ENCODE measurements around the gene NFIA.

The NFIA gene

DNA sequence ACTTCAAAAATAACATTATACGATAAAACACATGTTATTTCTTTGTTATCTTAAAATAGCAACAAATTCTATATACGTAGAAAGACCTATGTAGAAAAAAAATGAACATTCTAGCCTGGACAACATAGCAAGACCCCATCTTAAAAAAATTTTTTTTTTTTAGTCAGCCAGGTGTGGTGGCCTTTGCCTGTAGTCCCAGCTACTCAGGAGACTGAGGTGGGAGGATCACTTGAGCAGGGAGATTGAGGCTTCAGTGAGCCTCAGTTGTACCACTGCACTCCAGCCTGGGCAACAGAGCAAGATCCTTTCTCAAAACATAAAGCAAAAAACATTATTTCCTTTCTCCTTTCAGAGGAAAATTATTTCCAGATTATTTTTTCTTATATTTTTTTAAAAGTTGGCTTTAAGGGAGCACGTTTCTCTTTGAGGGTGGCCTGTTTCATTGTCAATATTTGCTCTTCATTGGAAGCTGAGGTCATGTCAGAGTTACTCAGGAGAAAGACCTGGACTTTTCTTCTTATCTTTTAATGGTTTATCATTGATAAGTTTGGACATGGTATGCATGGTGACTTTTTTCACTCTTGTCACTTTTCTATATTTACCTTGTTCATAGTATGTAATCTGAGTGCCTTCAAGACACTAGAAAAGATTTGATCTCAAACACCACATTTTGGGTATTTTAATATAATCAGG, 32.0 kb downstream of the NFIA start:
- no peak for DNase-seq
- TF ChIP-seq, protein P1, sequence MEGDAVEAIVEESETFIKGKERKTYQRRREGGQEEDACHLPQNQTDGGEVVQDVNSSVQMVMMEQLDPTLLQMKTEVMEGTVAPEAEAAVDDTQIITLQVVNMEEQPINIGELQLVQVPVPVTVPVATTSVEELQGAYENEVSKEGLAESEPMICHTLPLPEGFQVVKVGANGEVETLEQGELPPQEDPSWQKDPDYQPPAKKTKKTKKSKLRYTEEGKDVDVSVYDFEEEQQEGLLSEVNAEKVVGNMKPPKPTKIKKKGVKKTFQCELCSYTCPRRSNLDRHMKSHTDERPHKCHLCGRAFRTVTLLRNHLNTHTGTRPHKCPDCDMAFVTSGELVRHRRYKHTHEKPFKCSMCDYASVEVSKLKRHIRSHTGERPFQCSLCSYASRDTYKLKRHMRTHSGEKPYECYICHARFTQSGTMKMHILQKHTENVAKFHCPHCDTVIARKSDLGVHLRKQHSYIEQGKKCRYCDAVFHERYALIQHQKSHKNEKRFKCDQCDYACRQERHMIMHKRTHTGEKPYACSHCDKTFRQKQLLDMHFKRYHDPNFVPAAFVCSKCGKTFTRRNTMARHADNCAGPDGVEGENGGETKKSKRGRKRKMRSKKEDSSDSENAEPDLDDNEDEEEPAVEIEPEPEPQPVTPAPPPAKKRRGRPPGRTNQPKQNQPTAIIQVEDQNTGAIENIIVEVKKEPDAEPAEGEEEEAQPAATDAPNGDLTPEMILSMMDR (IDR thresholded peaks at IDR 0.05; ENCODE audit: low read depth, low read length, missing control alignments), result no peak
- Histone ChIP-seq H3K27me3 (replicated peaks) (no peaks in the 10 kb centered on the region), H3K4me3 (ENCODE audit: low read depth, low read length) (no peak overlapping the region), H3K36me3 (replicated peaks) (no peaks in the 10 kb centered on the region), H3K27ac (no peak overlapping the region)
- in situ Hi-C loops (cut with HindIII; ENCODE audit: low pct_ligation_motif_present, low sequenced_read_pairs), result no loop called here

DNA sequence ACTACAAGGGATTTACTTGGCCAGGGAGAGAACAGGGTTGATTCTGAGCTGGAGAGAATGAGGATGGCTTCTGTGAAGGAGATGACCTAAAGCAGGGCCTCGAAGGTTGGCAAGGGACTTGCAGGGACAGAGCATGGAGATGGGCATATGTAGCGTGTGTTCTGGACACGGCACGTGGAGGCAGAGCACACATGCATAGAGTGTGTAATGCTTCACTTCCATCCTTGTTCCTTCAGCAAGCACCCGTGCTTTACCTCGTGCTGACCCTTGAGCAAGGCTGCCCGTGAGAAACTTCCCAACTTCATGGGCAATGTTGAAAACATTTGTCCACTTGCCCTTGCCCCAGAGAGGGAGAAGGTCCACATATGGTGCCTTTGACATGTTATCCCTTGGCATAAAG, 33.1 kb downstream of the NFIA start:
- no peak for DNase-seq
- TF ChIP-seq, protein P1 (IDR thresholded peaks at IDR 0.05; ENCODE audit: low read depth, low read length, missing control alignments), result no peak
- Histone ChIP-seq H3K4me3 (ENCODE audit: low read depth, low read length) (no peak overlapping the region), H3K27ac (no peak overlapping the region), H3K27me3 (replicated peaks) (no peaks in the 10 kb centered on the region), H3K36me3 (replicated peaks) (no peaks in the 10 kb centered on the region)
- in situ Hi-C loops (cut with HindIII; ENCODE audit: low pct_ligation_motif_present, low sequenced_read_pairs), result no loop called here

DNA sequence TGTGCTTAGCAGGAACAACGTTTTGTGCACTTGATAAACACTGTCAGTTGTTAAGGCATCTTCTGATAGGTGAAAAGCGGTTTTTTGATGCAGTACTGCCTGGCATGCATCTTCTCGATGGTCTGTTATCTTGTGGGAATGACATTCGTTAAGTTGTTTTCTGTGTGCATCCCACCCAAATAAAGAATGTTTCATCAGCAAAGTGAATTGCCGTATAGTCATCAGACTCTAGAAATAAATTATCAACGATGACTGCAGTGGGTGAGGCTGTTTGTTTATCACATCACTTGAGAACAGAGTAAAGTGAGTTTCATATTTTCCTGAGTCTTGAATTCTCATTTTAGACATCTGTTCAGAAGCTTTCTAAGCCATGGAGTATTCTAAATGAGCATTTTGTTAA, 34.1 kb downstream of the NFIA start:
- DNase-seq, result no peak
- H3K36me3 ChIP-seq (replicated peaks), result no peaks in the 10 kb centered on the region
- no peaks in the 10 kb centered on the region for H3K27me3 ChIP-seq (replicated peaks)
- H3K4me3 ChIP-seq (ENCODE audit: low read depth, low read length), result no peak overlapping the region
- in situ Hi-C loops (cut with HindIII; ENCODE audit: low pct_ligation_motif_present, low sequenced_read_pairs), result no loop called here
- TF ChIP-seq, protein P1 (IDR thresholded peaks at IDR 0.05; ENCODE audit: low read depth, low read length, missing control alignments), result no peak
- H3K27ac ChIP-seq, result no peak overlapping the region

DNA sequence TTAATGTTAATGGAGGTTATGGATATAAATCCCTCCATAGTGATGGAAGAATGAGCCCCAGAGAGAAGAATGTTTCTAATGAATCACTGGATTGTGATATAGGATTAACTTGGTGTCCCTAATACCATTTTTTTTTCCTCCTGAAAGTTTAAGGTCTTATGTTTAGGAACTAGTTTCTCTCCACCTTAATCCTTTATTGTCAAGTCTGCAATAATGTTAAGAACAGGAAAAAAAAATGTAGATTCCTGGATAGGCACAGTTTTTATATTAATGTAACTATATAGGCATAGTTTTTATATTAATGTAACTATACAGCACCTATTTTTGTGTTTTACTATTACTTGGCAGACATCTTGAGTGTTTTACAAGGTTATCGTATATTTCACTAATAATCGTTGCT, 34.9 kb downstream of the NFIA start:
- no peaks in the 10 kb centered on the region for H3K36me3 ChIP-seq (replicated peaks)
- H3K27me3 ChIP-seq (replicated peaks), result no peaks in the 10 kb centered on the region
- no peak overlapping the region for H3K27ac ChIP-seq
- DNase-seq, result no peak
- TF ChIP-seq, protein P1 (IDR thresholded peaks at IDR 0.05; ENCODE audit: low read depth, low read length, missing control alignments), result no peak
- in situ Hi-C loops (cut with HindIII; ENCODE audit: low pct_ligation_motif_present, low sequenced_read_pairs), result no loop called here
- H3K4me3 ChIP-seq (ENCODE audit: low read depth, low read length), result no peak overlapping the region

DNA sequence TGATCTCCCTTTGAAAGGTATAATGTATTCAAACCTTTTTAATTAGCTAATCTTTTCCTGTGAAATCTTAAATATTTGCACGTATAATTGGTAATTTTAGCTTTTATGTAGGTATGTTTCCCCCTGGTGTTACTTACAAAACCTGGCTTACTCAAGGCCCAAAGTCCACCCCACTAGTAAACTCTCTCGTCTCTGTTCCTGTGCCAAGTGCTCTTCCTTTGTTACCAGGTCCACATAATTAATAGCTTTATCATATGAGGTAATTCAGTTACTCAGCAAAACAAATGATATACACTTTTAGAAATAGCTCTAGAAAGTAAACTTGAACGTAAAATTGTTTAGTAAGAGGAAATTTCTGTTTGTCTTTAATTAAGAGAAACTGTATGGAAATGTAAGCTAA, 36.7 kb downstream of the NFIA start:
- TF ChIP-seq, protein P1 (IDR thresholded peaks at IDR 0.05; ENCODE audit: low read depth, low read length, missing control alignments), result no peak
- DNase-seq, result no peak
- Histone ChIP-seq H3K36me3 (replicated peaks) (no peaks in the 10 kb centered on the region), H3K4me3 (ENCODE audit: low read depth, low read length) (no peak overlapping the region), H3K27me3 (replicated peaks) (no peaks in the 10 kb centered on the region), H3K27ac (no peak overlapping the region)
- in situ Hi-C loops (cut with HindIII; ENCODE audit: low pct_ligation_motif_present, low sequenced_read_pairs), result no loop called here
